Natural killer cell (primary cell): ENCODE measurements around the gene TMEM135. TPM values are rescaled to one million over a fixed set of nuclear protein-coding genes. Genes with fewer than 3 reads are reported as not detected.
"Not testable (repeated sequence)": the region's sequence is repeated elsewhere in the genome, so short reads cannot be mapped to it uniquely, and the experiment has no call there.

ENCODE experiments used
- ATAC-seq, 3 donors: fragments of 150-1000 bp in 2 of 3; fragments of 200-7000 bp in 1 of 3; cut with Tn5 transposase; 1 replicate in 1 of 3; 2 replicates in 2 of 3; pipeline ENCODE4 v1.10.0; 2021; ENCODE audit warnings: mild to moderate bottlenecking in 2 of 3, moderate library complexity in 2 of 3
- DNase-seq, 2 donors: peaks; one replicate each; pipeline versions ENCODE4 v3.0.0 to v3.0.0-alpha.2; 2013 to 2021; ENCODE audit warnings: mixed read lengths in 1 of 2
- H3K27ac ChIP-seq: one replicate; pipeline ENCODE4 v1.5.1; 2013; ENCODE audit warnings: mild to moderate bottlenecking, low read length
- H3K27me3 ChIP-seq: one replicate; pipeline ENCODE4 v1.6.1; 2013; ENCODE audit warnings: low read length; ENCODE audit not compliant: control insufficient read depth, insufficient read depth
- H3K36me3 ChIP-seq: one replicate; pipeline ENCODE4 v1.6.1; 2013; ENCODE audit warnings: low read length; ENCODE audit not compliant: control insufficient read depth, insufficient read depth
- H3K4me1 ChIP-seq: one replicate; pipeline ENCODE4 v1.6.1; 2013; ENCODE audit warnings: low read length; ENCODE audit not compliant: control insufficient read depth, insufficient read depth
- H3K4me3 ChIP-seq: one replicate; pipeline ENCODE4 v1.5.1; 2013; ENCODE audit warnings: low read length
- H3K9me3 ChIP-seq: one replicate; pipeline ENCODE4 v1.6.1; 2013; ENCODE audit warnings: low read length; ENCODE audit not compliant: control insufficient read depth, insufficient read depth
- H3K27ac Mint-ChIP-seq, 2 donors: one replicate each; pipeline ENCODE4 v1.8.0; 2022; ENCODE audit warnings: mild to moderate bottlenecking in 2 of 2, mixed read lengths in 2 of 2, moderate library complexity in 1 of 2
- H3K27me3 Mint-ChIP-seq, 2 donors: one replicate each; pipeline ENCODE4 v1.8.0; 2022; ENCODE audit warnings: low read depth in 2 of 2, mixed read lengths in 2 of 2
- H3K36me3 Mint-ChIP-seq: one replicate; pipeline ENCODE4 v1.8.0; 2022; ENCODE audit warnings: mixed read lengths
- H3K4me1 Mint-ChIP-seq, 2 donors: one replicate each; pipeline ENCODE4 v1.8.0; 2022; ENCODE audit warnings: mixed read lengths in 2 of 2
- H3K4me3 Mint-ChIP-seq: one replicate; pipeline ENCODE4 v1.8.0; 2022; ENCODE audit warnings: mild to moderate bottlenecking, moderate library complexity, mixed read lengths
- H3K9me3 Mint-ChIP-seq, 2 donors: one replicate each; pipeline ENCODE4 v1.8.0; 2022; ENCODE audit warnings: mixed read lengths in 2 of 2
- WGBS: methylation state at CpG from one replicate; pipeline ENCODE4 v1.1.7; 2013; ENCODE audit warnings: missing lambda C conversion rate; ENCODE audit not compliant: insufficient coverage; 5-methylcytosine and 5-hydroxymethylcytosine counted together
- intact Hi-C: fragments of 100-400 bp; cut with micrococcal nuclease; formaldehyde crosslinking; loops from one replicate; pipeline ENCODE4 v1.14.2; 2022
- total RNA-seq, 4 donors: library from RNA; stranded (reverse); fragments of 120-200 nt in 1 of 4; gene quantifications; one replicate each; pipeline versions ENCODE4 v1.2.3 to v1.2.4, GENCODE V29; 2013 to 2022
- TF ChIP-seq, protein P1 (sequence below): fragments of 200-600 bp; IDR thresholded peaks from one replicate; pipeline ENCODE4 v1.8.0; 2022; ENCODE audit warnings: antibody characterized with exemption

Gene TMEM135
- total RNA-seq, 3 donors from 2014 or later (not counting 1 experiment from before 2014, with no cell fraction given), result 18.8 to 42.0 (median 36.1) TPM

GRCh38 chr11:87144252-87144651 is 106.5 kb downstream of the TMEM135 start:
- Histone ChIP-seq H3K27me3 (no peaks in the 10 kb centered on the region), H3K4me1 (no peaks in the 10 kb centered on the region), H3K36me3 (no peaks in the 10 kb centered on the region), H3K9me3 (no peaks in the 10 kb centered on the region), H3K27ac (no peak overlapping the region), H3K4me3 (no peak overlapping the region)
- H3K27me3 Mint-ChIP-seq, result no peaks in the 10 kb centered on the region
- H3K9me3 Mint-ChIP-seq, result peaks cover 0 to 5% of the 10 kb centered on the region in 2 donors
- 92% methylated on average over 3 of the region's 3 CpGs for WGBS
- H3K4me1 Mint-ChIP-seq, result peaks cover 34 to 35% of the 10 kb centered on the region in 2 donors
- no peaks in the 10 kb centered on the region for H3K36me3 Mint-ChIP-seq
- TF ChIP-seq, protein P1, sequence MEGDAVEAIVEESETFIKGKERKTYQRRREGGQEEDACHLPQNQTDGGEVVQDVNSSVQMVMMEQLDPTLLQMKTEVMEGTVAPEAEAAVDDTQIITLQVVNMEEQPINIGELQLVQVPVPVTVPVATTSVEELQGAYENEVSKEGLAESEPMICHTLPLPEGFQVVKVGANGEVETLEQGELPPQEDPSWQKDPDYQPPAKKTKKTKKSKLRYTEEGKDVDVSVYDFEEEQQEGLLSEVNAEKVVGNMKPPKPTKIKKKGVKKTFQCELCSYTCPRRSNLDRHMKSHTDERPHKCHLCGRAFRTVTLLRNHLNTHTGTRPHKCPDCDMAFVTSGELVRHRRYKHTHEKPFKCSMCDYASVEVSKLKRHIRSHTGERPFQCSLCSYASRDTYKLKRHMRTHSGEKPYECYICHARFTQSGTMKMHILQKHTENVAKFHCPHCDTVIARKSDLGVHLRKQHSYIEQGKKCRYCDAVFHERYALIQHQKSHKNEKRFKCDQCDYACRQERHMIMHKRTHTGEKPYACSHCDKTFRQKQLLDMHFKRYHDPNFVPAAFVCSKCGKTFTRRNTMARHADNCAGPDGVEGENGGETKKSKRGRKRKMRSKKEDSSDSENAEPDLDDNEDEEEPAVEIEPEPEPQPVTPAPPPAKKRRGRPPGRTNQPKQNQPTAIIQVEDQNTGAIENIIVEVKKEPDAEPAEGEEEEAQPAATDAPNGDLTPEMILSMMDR, result no peak
- no peak overlapping the region for H3K4me3 Mint-ChIP-seq
- intact Hi-C loops, result no loop called here
- ATAC-seq, result no peak
- DNase-seq, result no peak
- H3K27ac Mint-ChIP-seq, result no peak overlapping the region

- TF ChIP-seq, protein P1, result no peak
- Mint-ChIP-seq H3K4me3 (no peak overlapping the region), H3K4me1 (peaks cover 43 to 45% of the 10 kb centered on the region in 2 donors), H3K36me3 (no peaks in the 10 kb centered on the region), H3K27ac (no peak overlapping the region), H3K9me3 (no peaks in the 10 kb centered on the region), H3K27me3 (no peaks in the 10 kb centered on the region)
- Histone ChIP-seq H3K9me3 (no peaks in the 10 kb centered on the region), H3K4me3 (no peak overlapping the region), H3K27ac (no peak overlapping the region), H3K4me1 (no peaks in the 10 kb centered on the region), H3K36me3 (no peaks in the 10 kb centered on the region), H3K27me3 (no peaks in the 10 kb centered on the region)
- no peak for DNase-seq
- no peak for ATAC-seq
- WGBS, result no CpG with 5 or more reads among the region's 2 CpGs
- intact Hi-C loops, result no loop called here
These were observed 111.0 kb downstream of the TMEM135 start for GRCh38 chr11:87148749-87149148.

- H3K9me3 ChIP-seq, ATAC-seq, H3K27me3 ChIP-seq, H3K27me3 Mint-ChIP-seq, H3K4me1 ChIP-seq, H3K36me3 ChIP-seq, H3K9me3 Mint-ChIP-seq, H3K27ac ChIP-seq, H3K4me3 Mint-ChIP-seq, H3K36me3 Mint-ChIP-seq, H3K4me3 ChIP-seq, DNase-seq, intact Hi-C loops: not testable (repeated sequence)
- WGBS, result 94% methylated on average over 4 of the region's 7 CpGs
- Mint-ChIP-seq H3K4me1 (peaks cover 47 to 55% of the 10 kb centered on the region in 2 donors), H3K27ac (peak overlapping the region in 1 of 2 donors; percentile 1)
These were observed 112.0 kb downstream of the TMEM135 start for GRCh38 chr11:87149782-87150181.

- no peaks in the 10 kb centered on the region for H3K27me3 Mint-ChIP-seq
- H3K4me1 ChIP-seq, result no peaks in the 10 kb centered on the region
These were observed 113.2 kb downstream of the TMEM135 start for GRCh38 chr11:87150936-87151335.

More at GRCh38 chr11:87150936-87151335, 113.2 kb downstream of the TMEM135 start:
- Mint-ChIP-seq H3K36me3 (no peaks in the 10 kb centered on the region), H3K4me3 (no peak overlapping the region), H3K27ac (no peak overlapping the region), H3K9me3 (no peaks in the 10 kb centered on the region), H3K4me1 (peaks cover 42 to 51% of the 10 kb centered on the region in 2 donors)
- H3K27ac ChIP-seq, result no peak overlapping the region
- intact Hi-C loops, result no loop called here
- no peak for DNase-seq
- no peaks in the 10 kb centered on the region for H3K36me3 ChIP-seq
- TF ChIP-seq, protein P1, result no peak
- no peak overlapping the region for H3K4me3 ChIP-seq
- H3K27me3 ChIP-seq, result no peaks in the 10 kb centered on the region
- H3K9me3 ChIP-seq, result no peaks in the 10 kb centered on the region
- ATAC-seq, result no peak
- WGBS, result 33% methylated on average over 1 of the region's 1 CpG
